ENCODE measurements around the gene FGF14. TPM values are rescaled to one million over a fixed set of nuclear protein-coding genes. Genes with fewer than 3 reads are reported as not detected.

FGF14 gene
- polyA plus RNA-seq, 1 of the 3 experiments (the other 2 are of a cell fraction), result 0.20 TPM

- CTCF ChIA-PET, result interaction anchor here (1.0 to 1.5 kb wide), 2 partner anchors 9 to 182 kb away, joined by 3 to 4 read pairs; no protein-coding TSS in a partner anchor
- POLR2A ChIA-PET, result no interaction called here
- Histone ChIP-seq H3K9ac (no peak overlapping the region), H3K4me3 (ENCODE audit: low read depth in 2 of 2, low read length in 1 of 2) (no peak overlapping the region), H3F3A (replicated peaks; ENCODE audit: insufficient read depth) (peaks cover 35% of the 10 kb centered on the region), H3K79me2 (ENCODE audit: insufficient read depth) (no peaks in the 10 kb centered on the region), H2AFZ (ENCODE audit: low read depth) (no peak overlapping the region), H3K9me2 (no peaks in the 10 kb centered on the region), H3K36me3 (replicated peaks in 1 of 2; ENCODE audit: control insufficient read depth in 1 of 2, insufficient read depth in 2 of 2, low read length in 1 of 2) (peaks cover 18 to 64% of the 10 kb centered on the region in 2 experiments), H4K20me1 (ENCODE audit: insufficient read depth) (peaks cover 6% of the 10 kb centered on the region; the same call in 1 of the 2 replicates), H3K9me3 (no peaks in the 10 kb centered on the region), H3K27ac (ENCODE audit: low read depth in 2 of 2, low read length in 1 of 2) (no peak overlapping the region), H3K4me1 (ENCODE audit: control insufficient read depth in 1 of 2, insufficient read depth in 2 of 2, low read depth in 1 of 2, low read length in 1 of 2) (peaks cover 0 to 5% of the 10 kb centered on the region in 2 experiments; a peak in 2 of 4 replicates), H3K27me3 (ENCODE audit: insufficient read depth) (no peaks in the 10 kb centered on the region), H3K4me2 (no peak overlapping the region)
- 100% methylated on average over 4 of the region's 4 CpGs for WGBS (ENCODE audit: low lambda C conversion rate)
- TF ChIP-seq YY1 (IDR thresholded peaks at IDR 0.05; ENCODE audit: low read depth) (no peak), RAD21 (IDR thresholded peaks at IDR 0.05; ENCODE audit: low read length) (no peak), RFX5 (IDR thresholded peaks at IDR 0.05; ENCODE audit: low read length) (no peak), GABPA (IDR thresholded peaks at IDR 0.05; ENCODE audit: low read depth) (no peak), POLR2AphosphoS5 (IDR thresholded peaks at IDR 0.05; ENCODE audit: low read depth, low read length) (no peak), TEAD4 (IDR thresholded peaks at IDR 0.05; ENCODE audit: borderline replicate concordance, insufficient read depth) (no peak), FOSL2 (IDR thresholded peaks at IDR 0.05; ENCODE audit: borderline replicate concordance, low read depth) (no peak), SMC3 (IDR thresholded peaks at IDR 0.05; ENCODE audit: low read depth, low read length) (no peak), SIN3A (IDR thresholded peaks at IDR 0.05; ENCODE audit: borderline replicate concordance, low read depth, low read length) (no peak), NFIC (IDR thresholded peaks at IDR 0.05; ENCODE audit: borderline replicate concordance) (no peak), FOXJ3 (CRISPR knock-in tag; IDR thresholded peaks at IDR 0.05) (no peak), MXI1 (IDR thresholded peaks at IDR 0.05; ENCODE audit: low read depth, low read length) (no peak), TCF12 (IDR thresholded peaks at IDR 0.05) (no peak), RXRA (IDR thresholded peaks at IDR 0.05; ENCODE audit: borderline replicate concordance, low read depth) (no peak)
- no peak for DNase-seq
Observed at GRCh38 chr13:101695870-101696516, 705.9 kb downstream of the FGF14 start.

- Histone ChIP-seq H3K36me3 (replicated peaks in 1 of 2; ENCODE audit: control insufficient read depth in 1 of 2, insufficient read depth in 2 of 2, low read length in 1 of 2) (peaks cover 19 to 40% of the 10 kb centered on the region in 2 experiments), H3F3A (replicated peaks; ENCODE audit: insufficient read depth) (peaks cover 3% of the 10 kb centered on the region), H3K4me2 (no peak overlapping the region), H3K27ac (ENCODE audit: low read depth in 2 of 2, low read length in 1 of 2) (no peak overlapping the region), H3K9me3 (no peaks in the 10 kb centered on the region), H3K4me3 (ENCODE audit: low read depth in 2 of 2, low read length in 1 of 2) (no peak overlapping the region), H4K20me1 (ENCODE audit: insufficient read depth) (no peaks in the 10 kb centered on the region; the same call in 1 of the 2 replicates), H2AFZ (ENCODE audit: low read depth) (no peak overlapping the region), H3K9me2 (no peaks in the 10 kb centered on the region), H3K79me2 (ENCODE audit: insufficient read depth) (no peaks in the 10 kb centered on the region), H3K27me3 (ENCODE audit: insufficient read depth) (no peaks in the 10 kb centered on the region), H3K4me1 (ENCODE audit: control insufficient read depth in 1 of 2, insufficient read depth in 2 of 2, low read depth in 1 of 2, low read length in 1 of 2) (no peaks in the 10 kb centered on the region), H3K9ac (no peak overlapping the region)
- 91% methylated on average over 3 of the region's 3 CpGs for WGBS (ENCODE audit: low lambda C conversion rate)
- POLR2A ChIA-PET, result no interaction called here
- no peak for DNase-seq
- TF ChIP-seq SIN3A (IDR thresholded peaks at IDR 0.05; ENCODE audit: borderline replicate concordance, low read depth, low read length), result no peak
- CTCF ChIA-PET, result no interaction called here
Observed at GRCh38 chr13:101691341-101691860, 710.4 kb downstream of the FGF14 start.

Data from SK-N-SH (cell line).